Astrocyte (in vitro differentiated cells and primary cell): ENCODE data around the gene CELA3B. TPM values are rescaled to one million over a fixed set of nuclear protein-coding genes. Genes with fewer than 3 reads are reported as not detected.
"Not testable (repeated sequence)": the region's sequence is repeated elsewhere in the genome, so short reads cannot be mapped to it uniquely, and the experiment has no call there.

Experiments
- DNase-seq: peaks from one replicate; pipeline ENCODE4 v3.0.0-alpha.2; 2010; ENCODE audit warnings: low read depth
- FAIRE-seq: peaks from 2 replicates; lab custom pipeline; 2011; peaks lifted over from hg19 to GRCh38; lab: Jason Lieb, UNC
- H2AFZ ChIP-seq: 2 replicates; pipeline ENCODE4 v1.6.0; 2012; ENCODE audit warnings: low read depth, low read length, inconsistent platforms
- H3K27ac ChIP-seq: 2 replicates; pipeline ENCODE4 v1.5.1; 2011; ENCODE audit warnings: low read depth, low read length, inconsistent platforms
- H3K27me3 ChIP-seq: 2 replicates; pipeline ENCODE4 v1.6.0; 2011; ENCODE audit warnings: low read length, inconsistent platforms; ENCODE audit not compliant: insufficient read depth
- H3K36me3 ChIP-seq: 2 replicates; pipeline ENCODE4 v1.5.1; 2011; ENCODE audit warnings: low read length, inconsistent platforms; ENCODE audit not compliant: insufficient read depth
- H3K4me1 ChIP-seq: 2 replicates; pipeline ENCODE4 v1.5.1; 2011; ENCODE audit warnings: low read length, inconsistent platforms; ENCODE audit not compliant: insufficient read depth
- H3K4me2 ChIP-seq: 2 replicates; pipeline ENCODE4 v1.6.0; 2012; ENCODE audit warnings: low read length, inconsistent platforms
- H3K4me3 ChIP-seq: 2 replicates; pipeline ENCODE4 v1.5.1; 2011; ENCODE audit warnings: low read depth, mild to moderate bottlenecking, low read length, inconsistent platforms; ENCODE audit not compliant: insufficient read depth
- H3K79me2 ChIP-seq: 2 replicates; pipeline ENCODE4 v1.6.0; 2012; ENCODE audit warnings: mild to moderate bottlenecking, low read length, inconsistent platforms; ENCODE audit not compliant: insufficient read depth
- H3K9ac ChIP-seq: 2 replicates; pipeline ENCODE4 v1.6.0; 2012; ENCODE audit warnings: mild to moderate bottlenecking, low read length, inconsistent platforms
- H3K9me3 ChIP-seq: 2 replicates; pipeline ENCODE4 v1.5.1; 2012; ENCODE audit warnings: low read depth, mild to moderate bottlenecking, low read length, inconsistent platforms; ENCODE audit not compliant: insufficient read depth
- H4K20me1 ChIP-seq: 2 replicates; pipeline ENCODE4 v1.6.0; 2012; ENCODE audit warnings: low read length, inconsistent platforms; ENCODE audit not compliant: insufficient read depth
- H3K27ac Mint-ChIP-seq: one replicate; pipeline ENCODE4 v1.8.0; 2021; ENCODE audit warnings: mild to moderate bottlenecking, mixed read lengths; ENCODE audit not compliant: unreplicated experiment
- H3K27me3 Mint-ChIP-seq: one replicate; pipeline ENCODE4 v1.8.0; 2021; ENCODE audit warnings: low read depth, mixed read lengths; ENCODE audit not compliant: unreplicated experiment
- H3K36me3 Mint-ChIP-seq: one replicate; pipeline ENCODE4 v1.8.0; 2021; ENCODE audit warnings: low read depth, mixed read lengths; ENCODE audit not compliant: unreplicated experiment
- H3K4me1 Mint-ChIP-seq: one replicate; pipeline ENCODE4 v1.8.0; 2021; ENCODE audit warnings: low read depth, mixed read lengths; ENCODE audit not compliant: unreplicated experiment
- H3K4me3 Mint-ChIP-seq: one replicate; pipeline ENCODE4 v1.8.0; 2021; ENCODE audit warnings: mild to moderate bottlenecking, moderate library complexity, mixed read lengths; ENCODE audit not compliant: unreplicated experiment
- H3K9me3 Mint-ChIP-seq: one replicate; pipeline ENCODE4 v1.8.0; 2021; ENCODE audit warnings: mild to moderate bottlenecking, mixed read lengths; ENCODE audit not compliant: unreplicated experiment
- total RNA-seq: library from RNA; stranded (reverse); gene quantifications from 2 replicates; pipeline ENCODE4 v1.2.1, GENCODE V29; 2021

Gene CELA3B
- total RNA-seq, 1 donor from 2014 or later, result not detected

GRCh38 chr1:21982122-21982521 is 5.3 kb downstream of the CELA3B start:
- not testable (repeated sequence) for DNase-seq, H3K79me2 ChIP-seq, H3K4me3 Mint-ChIP-seq, H3K36me3 ChIP-seq, H3K4me2 ChIP-seq, H3K27ac ChIP-seq, H3K9ac ChIP-seq, H3K4me3 ChIP-seq, H3K9me3 ChIP-seq, FAIRE-seq, H3K27me3 Mint-ChIP-seq, H2AFZ ChIP-seq, H3K4me1 ChIP-seq, H3K27ac Mint-ChIP-seq, H4K20me1 ChIP-seq, H3K9me3 Mint-ChIP-seq, H3K4me1 Mint-ChIP-seq, H3K36me3 Mint-ChIP-seq, H3K27me3 ChIP-seq

- not testable (repeated sequence) for DNase-seq, H3K36me3 ChIP-seq, H3K36me3 Mint-ChIP-seq, H3K4me3 ChIP-seq, H3K4me1 Mint-ChIP-seq, H3K4me3 Mint-ChIP-seq, H3K4me1 ChIP-seq, H4K20me1 ChIP-seq, H3K27ac ChIP-seq, H3K4me2 ChIP-seq, H3K27me3 ChIP-seq, H3K27me3 Mint-ChIP-seq, H3K79me2 ChIP-seq, H3K27ac Mint-ChIP-seq, H2AFZ ChIP-seq, FAIRE-seq, H3K9ac ChIP-seq, H3K9me3 Mint-ChIP-seq, H3K9me3 ChIP-seq
Observed at GRCh38 chr1:21983539-21983938, 6.7 kb downstream of the CELA3B start.

- H4K20me1 ChIP-seq, result not testable (repeated sequence)
Observed at GRCh38 chr1:21985893-21986292, 9.1 kb downstream of the CELA3B start.

GRCh38 chr1:21986386-21986785 is 9.6 kb downstream of the CELA3B start:
- H3K36me3 Mint-ChIP-seq, H3K27me3 ChIP-seq, H3K9me3 ChIP-seq, H3K4me1 Mint-ChIP-seq, H3K36me3 ChIP-seq, H3K27ac Mint-ChIP-seq, DNase-seq, H3K79me2 ChIP-seq, H2AFZ ChIP-seq, H3K9ac ChIP-seq, H3K4me3 ChIP-seq, H3K4me2 ChIP-seq, H3K9me3 Mint-ChIP-seq, FAIRE-seq, H4K20me1 ChIP-seq, H3K4me1 ChIP-seq, H3K27ac ChIP-seq, H3K4me3 Mint-ChIP-seq, H3K27me3 Mint-ChIP-seq: not testable (repeated sequence)

More at GRCh38 chr1:21985893-21986292, 9.1 kb downstream of the CELA3B start:
- not testable (repeated sequence) for H3K9me3 ChIP-seq, H3K9ac ChIP-seq, H3K4me3 ChIP-seq, H3K4me2 ChIP-seq, H3K27me3 ChIP-seq, H2AFZ ChIP-seq, H3K79me2 ChIP-seq, DNase-seq, H3K36me3 ChIP-seq, H3K4me1 ChIP-seq, H3K4me3 Mint-ChIP-seq, H3K27me3 Mint-ChIP-seq, H3K36me3 Mint-ChIP-seq, H3K9me3 Mint-ChIP-seq, H3K27ac Mint-ChIP-seq, H3K27ac ChIP-seq, H3K4me1 Mint-ChIP-seq, FAIRE-seq

GRCh38 chr1:21989672-21990393 is 13.0 kb downstream of the CELA3B start:
- not testable (repeated sequence) for H3K27ac Mint-ChIP-seq, H3K36me3 Mint-ChIP-seq, DNase-seq, H3K4me3 ChIP-seq, H3K27me3 ChIP-seq, H3K9ac ChIP-seq, H4K20me1 ChIP-seq, H3K36me3 ChIP-seq, H3K79me2 ChIP-seq, H3K27ac ChIP-seq, H3K4me1 ChIP-seq, H2AFZ ChIP-seq, FAIRE-seq, H3K4me1 Mint-ChIP-seq, H3K9me3 Mint-ChIP-seq, H3K27me3 Mint-ChIP-seq, H3K4me2 ChIP-seq, H3K9me3 ChIP-seq, H3K4me3 Mint-ChIP-seq

- H3K4me1 Mint-ChIP-seq, DNase-seq, H4K20me1 ChIP-seq, FAIRE-seq, H3K27ac Mint-ChIP-seq, H3K4me3 Mint-ChIP-seq, H3K27me3 ChIP-seq, H3K4me1 ChIP-seq, H3K9me3 Mint-ChIP-seq, H3K9ac ChIP-seq, H3K4me3 ChIP-seq, H3K27me3 Mint-ChIP-seq, H3K36me3 ChIP-seq, H3K79me2 ChIP-seq, H3K36me3 Mint-ChIP-seq, H3K9me3 ChIP-seq, H3K27ac ChIP-seq, H2AFZ ChIP-seq, H3K4me2 ChIP-seq: not testable (repeated sequence)
Observed at GRCh38 chr1:21992186-21992585, 15.4 kb downstream of the CELA3B start.
